Fibroblast of pulmonary artery (primary cell): ENCODE data around the gene IGDCC3.

ENCODE experiments used
- DNase-seq: peaks from one replicate; pipeline ENCODE4 v3.0.0-alpha.2; 2010; ENCODE audit warnings: low read depth
- H3K4me3 ChIP-seq: replicated peaks from 2 replicates; pipeline ENCODE4 v1.5.1; 2011; ENCODE audit warnings: low read depth, mild to moderate bottlenecking, control low read depth, low read length, moderate library complexity
- CTCF ChIP-seq: IDR thresholded peaks from 2 replicates; pipeline ENCODE4 v1.5.1; 2011; ENCODE audit warnings: mild to moderate bottlenecking, control low read depth, low read length, inconsistent platforms; ENCODE audit errors: missing control alignments

The IGDCC3 gene

DNA sequence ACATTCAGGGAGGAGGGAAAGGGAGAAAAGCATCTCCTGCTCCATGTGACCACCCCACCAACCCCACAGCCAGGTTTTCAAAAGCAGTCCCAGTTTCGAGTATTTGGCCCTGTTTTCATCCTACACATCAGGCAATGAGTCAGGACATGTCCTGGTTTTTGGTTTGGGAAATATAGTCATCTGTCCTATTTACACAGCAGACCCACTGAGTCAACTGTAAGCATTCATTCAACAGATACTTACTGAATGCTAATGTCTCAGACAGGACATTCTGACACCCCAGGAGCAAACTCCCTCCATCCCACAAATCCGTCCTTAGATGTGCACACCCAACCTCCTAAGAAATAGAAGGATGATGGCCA lies 32.9 kb downstream of the IGDCC3 start:
- TF ChIP-seq CTCF = no peak
- no peak overlapping the region for H3K4me3 ChIP-seq
- DNase-seq = no peak

DNA sequence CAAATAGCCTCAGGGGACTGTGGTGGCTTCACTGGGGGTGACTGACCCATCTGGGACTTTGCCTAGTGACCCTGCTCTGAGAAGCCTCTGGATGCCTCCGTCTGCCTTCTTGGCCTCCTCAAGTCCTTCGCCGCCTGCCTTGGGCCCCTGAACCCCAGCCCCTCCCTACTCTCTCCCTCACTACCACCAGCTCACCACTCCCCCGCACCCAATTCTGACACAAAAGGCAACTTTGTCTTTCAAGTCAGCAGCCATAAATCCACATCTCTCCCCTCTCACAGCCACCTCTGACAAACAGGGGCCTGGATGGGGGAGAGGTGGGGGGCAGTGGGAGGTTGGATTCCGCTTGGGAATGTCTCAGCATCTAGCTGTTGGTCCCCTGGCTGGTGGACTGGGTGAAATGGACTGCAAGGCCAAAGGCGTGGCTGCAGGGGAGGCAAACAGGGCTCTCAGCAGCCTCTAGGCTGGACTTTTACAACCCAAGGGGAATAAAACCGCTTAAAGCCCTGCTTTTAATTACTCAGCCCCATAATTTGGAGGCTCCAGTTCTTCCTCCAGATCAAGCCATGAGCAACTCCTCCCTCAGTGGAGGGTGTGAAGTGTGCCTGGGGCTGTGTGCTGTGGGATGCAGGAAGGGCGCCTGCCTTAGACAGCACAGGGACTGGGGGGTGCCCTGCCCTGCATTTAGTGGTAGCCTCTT lies 33.4 kb downstream of the IGDCC3 start:
- no peak for TF ChIP-seq CTCF
- DNase-seq = no peak
- no peak overlapping the region for H3K4me3 ChIP-seq

GRCh38 chr15:65343374-65343981 lies 34.3 kb downstream of the IGDCC3 start:
- TF ChIP-seq CTCF = no peak
- no peak for DNase-seq

DNA sequence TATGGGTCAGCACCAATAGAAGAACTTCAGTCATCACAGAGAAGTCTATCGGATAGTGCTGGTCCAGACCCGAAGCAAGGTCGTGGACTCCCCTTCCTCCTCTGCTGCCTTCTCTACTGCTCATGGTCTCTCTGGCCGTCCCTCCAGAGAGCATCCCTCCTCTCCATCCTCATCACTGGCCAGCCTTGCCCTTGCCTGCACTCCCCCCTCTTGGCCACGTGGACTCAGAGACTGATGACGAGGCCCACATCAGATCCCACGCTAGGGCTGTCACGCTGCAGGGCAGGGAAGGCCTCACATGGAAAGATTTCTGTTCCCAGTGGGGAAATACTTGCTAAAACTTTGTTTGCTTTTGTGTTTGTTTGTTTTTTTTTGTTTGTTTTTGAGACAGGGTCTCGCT lies 35.3 kb downstream of the IGDCC3 start:
- no peak for DNase-seq
- no peak overlapping the region for H3K4me3 ChIP-seq
- no peak for TF ChIP-seq CTCF

More at GRCh38 chr15:65343374-65343981, 34.3 kb downstream of the IGDCC3 start:
- no peak overlapping the region for H3K4me3 ChIP-seq

GRCh38 chr15:65339920-65340319 lies 37.9 kb downstream of the IGDCC3 start:
- DNase-seq = no peak
- no peak for TF ChIP-seq CTCF
- no peak overlapping the region for H3K4me3 ChIP-seq

DNA sequence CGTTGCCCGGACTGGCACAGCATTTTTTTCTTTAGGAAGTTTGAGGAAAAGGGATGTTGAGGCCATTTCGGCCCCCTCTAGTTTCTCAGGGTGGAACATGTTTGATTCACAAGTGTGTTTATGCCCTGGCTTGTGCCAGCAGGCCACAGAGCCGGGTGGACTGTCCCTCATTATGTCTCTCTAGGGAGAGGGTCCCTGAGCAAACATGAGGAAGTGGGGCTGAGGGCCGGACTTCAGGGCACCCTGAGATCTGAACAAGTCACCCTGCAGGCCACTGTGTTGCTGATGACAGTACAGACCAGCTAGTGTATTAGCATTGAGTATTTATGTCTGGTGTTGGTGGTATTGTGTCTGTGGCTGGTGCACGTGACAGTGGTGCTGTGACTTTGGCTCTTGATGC lies 38.4 kb downstream of the IGDCC3 start:
- DNase-seq = no peak
- no peak overlapping the region for H3K4me3 ChIP-seq
- no peak for TF ChIP-seq CTCF

DNA sequence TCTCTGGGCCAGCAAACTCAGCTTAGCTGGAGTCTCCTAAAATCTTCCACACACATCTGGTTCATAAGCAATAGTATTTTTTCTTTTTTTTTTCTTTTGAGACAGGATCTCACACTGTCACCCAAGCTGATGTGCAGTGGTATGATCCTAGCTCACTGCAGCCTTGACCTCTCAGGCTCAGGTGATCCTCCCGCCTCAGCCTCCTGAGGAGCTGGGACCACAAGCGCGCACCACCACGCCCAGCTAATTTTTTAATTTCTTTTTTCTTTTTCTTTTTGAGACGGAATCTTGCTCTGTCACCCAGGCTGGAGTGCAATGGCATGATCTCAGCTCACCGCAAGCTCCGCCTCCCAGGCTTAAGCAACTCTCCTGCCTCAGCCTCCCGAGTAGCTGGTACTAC lies 39.0 kb downstream of the IGDCC3 start:
- no peak for TF ChIP-seq CTCF
- H3K4me3 ChIP-seq = no peak overlapping the region
- no peak for DNase-seq
